Putamen (tissue), 1 donor: ENCODE data around the gene TBX5.
A peak's percentile ranks its signal among the peaks of the same experiment; 100 is the strongest.
"Not testable (repeated sequence)": the region's sequence is repeated elsewhere in the genome, so short reads cannot be mapped to it uniquely, and the experiment has no call there.

ENCODE experiments used
- DNase-seq: peaks from one replicate; pipeline ENCODE4 v3.0.0-alpha.2; 2016; ENCODE audit warnings: low spot score

The TBX5 gene

GRCh38 chr12:114371733-114372132 is 34.2 kb downstream of the TBX5 start:
- DNase-seq: no peak

- peak; percentile 82 for DNase-seq
Measured at GRCh38 chr12:114371250-114371649, 34.7 kb downstream of the TBX5 start.

GRCh38 chr12:114368685-114369452 is 37.1 kb downstream of the TBX5 start:
- no peak for DNase-seq

GRCh38 chr12:114361992-114362391 is 44.0 kb downstream of the TBX5 start:
- no peak for DNase-seq

GRCh38 chr12:114361545-114361944 is 44.4 kb downstream of the TBX5 start:
- DNase-seq: no peak

GRCh38 chr12:114360485-114360884 is 45.5 kb downstream of the TBX5 start:
- DNase-seq: no peak

- DNase-seq: no peak
Measured at GRCh38 chr12:114355389-114356088, 50.4 kb downstream of the TBX5 start.

- not testable (repeated sequence) for DNase-seq
Measured at GRCh38 chr12:114349239-114349638, 56.7 kb downstream of the TBX5 start.

GRCh38 chr12:114347861-114348260 is 58.1 kb downstream of the TBX5 start:
- DNase-seq: no peak

GRCh38 chr12:114344831-114345230 is 61.1 kb downstream of the TBX5 start:
- DNase-seq: no peak

- no peak for DNase-seq
Measured at GRCh38 chr12:114344303-114344663, 61.7 kb downstream of the TBX5 start.

- DNase-seq: no peak
Measured at GRCh38 chr12:114343585-114344302, 62.2 kb downstream of the TBX5 start.

- DNase-seq: no peak
Measured at GRCh38 chr12:114342656-114343055, 63.3 kb downstream of the TBX5 start.

GRCh38 chr12:114341635-114342034 is 64.3 kb downstream of the TBX5 start:
- DNase-seq: no peak

GRCh38 chr12:114340231-114340630 is 65.7 kb downstream of the TBX5 start:
- DNase-seq: no peak

- no peak for DNase-seq
Measured at GRCh38 chr12:114339626-114340025, 66.3 kb downstream of the TBX5 start.

- DNase-seq: no peak
Measured at GRCh38 chr12:114335607-114336006, 70.3 kb downstream of the TBX5 start.

- no peak for DNase-seq
Measured at GRCh38 chr12:114334395-114334794, 71.5 kb downstream of the TBX5 start.

- DNase-seq: no peak
Measured at GRCh38 chr12:114328292-114328691, 77.7 kb downstream of the TBX5 start.

GRCh38 chr12:114327765-114328164 is 78.2 kb downstream of the TBX5 start:
- DNase-seq: no peak

GRCh38 chr12:114321524-114321923 is 84.4 kb downstream of the TBX5 start:
- no peak for DNase-seq

GRCh38 chr12:114320968-114321367 is 85.0 kb downstream of the TBX5 start:
- DNase-seq: no peak

- DNase-seq: no peak
Measured at GRCh38 chr12:114320101-114320500, 85.8 kb downstream of the TBX5 start.
